GM04503 (cell line): ENCODE data around the gene KLRF2.

Experiments
- DNase-seq: peaks from one replicate; pipeline ENCODE4 v3.0.0-alpha.2; 2012; ENCODE audit warnings: low read depth

Gene KLRF2

GRCh38 chr12:9936591-9936990 is 55.3 kb downstream of the KLRF2 start:
- no peak for DNase-seq

- DNase-seq, result no peak
Observed at GRCh38 chr12:9940375-9940774, 59.1 kb downstream of the KLRF2 start.

GRCh38 chr12:9941838-9942237 is 60.5 kb downstream of the KLRF2 start:
- DNase-seq, result no peak

GRCh38 chr12:9943240-9943639 is 62.0 kb downstream of the KLRF2 start:
- DNase-seq, result no peak

- DNase-seq, result no peak
Observed at GRCh38 chr12:9944391-9944790, 63.1 kb downstream of the KLRF2 start.
